Hematopoietic multipotent progenitor cell treated with erythropoietin and hydrocortisone succinate and interleukin-3 and kit ligand, for 6 days (in vitro differentiated cells): Measurements from ENCODE around the gene GLUL.
"Not testable (repeated sequence)": the region's sequence is repeated elsewhere in the genome, so short reads cannot be mapped to it uniquely, and the experiment has no call there.

Source experiments
- DNase-seq: peaks from one replicate; pipeline ENCODE4 v3.0.0-alpha.2; 2015

Gene GLUL

DNA sequence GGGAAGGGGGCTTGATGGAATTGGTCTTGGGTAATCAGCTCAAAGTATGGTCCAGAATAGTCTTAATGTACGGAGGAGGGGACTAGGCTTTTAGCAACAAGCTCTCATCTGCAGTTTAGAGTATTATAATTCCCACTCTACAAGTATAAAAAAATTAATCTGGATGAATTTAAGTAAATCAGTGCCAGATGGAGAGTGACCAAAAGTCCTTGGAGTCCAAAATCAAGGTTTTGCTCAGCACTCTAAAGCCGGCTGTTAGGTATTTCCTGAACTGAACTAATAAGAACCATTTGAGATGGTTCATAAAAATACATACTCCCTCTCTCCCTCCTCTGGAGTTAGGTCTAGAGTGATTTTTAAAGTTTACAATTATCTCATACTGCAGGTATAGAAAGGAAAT, 23.7 kb downstream of the GLUL start:
- no peak for DNase-seq

DNA sequence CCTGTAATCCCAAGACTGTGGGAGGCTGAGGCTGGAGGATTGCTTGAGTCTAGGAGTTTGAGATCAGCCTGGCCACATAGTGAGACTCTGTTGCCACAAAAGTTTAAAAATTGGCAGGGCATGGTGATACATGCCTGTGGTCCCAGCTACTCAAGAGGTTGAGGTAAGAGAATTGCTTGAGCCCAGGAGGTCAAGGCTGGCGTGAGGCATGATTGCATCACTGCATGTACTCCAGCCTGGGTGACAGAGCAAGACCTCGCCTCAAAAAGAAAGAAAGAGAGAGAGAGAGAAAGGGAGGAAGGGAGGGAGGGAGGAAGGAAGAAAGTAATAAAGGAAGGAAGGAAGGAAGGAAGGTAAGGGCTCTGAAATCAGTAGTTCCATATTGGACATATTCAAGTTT, 25.0 kb downstream of the GLUL start:
- no peak for DNase-seq

DNA sequence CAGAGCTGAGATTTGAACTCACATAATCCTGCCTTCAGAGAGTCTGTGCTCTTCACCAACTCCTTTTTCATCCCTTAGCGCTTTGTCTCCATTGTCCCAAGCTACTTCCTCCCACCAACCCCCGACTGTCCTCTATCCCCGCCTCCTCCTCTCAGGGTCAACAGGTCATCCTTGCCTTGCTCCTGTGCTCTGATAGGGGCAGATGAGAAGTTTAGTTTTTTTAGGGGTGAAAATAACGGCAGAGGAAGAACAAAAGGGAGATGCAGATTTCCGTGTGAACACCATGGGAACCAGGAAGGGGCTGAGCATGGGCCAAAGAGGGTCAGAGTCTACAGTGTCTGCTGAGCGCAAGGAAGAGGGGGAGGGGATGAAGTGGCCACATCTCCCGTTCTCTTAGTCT, 31.9 kb downstream of the GLUL start:
- DNase-seq: no peak

DNA sequence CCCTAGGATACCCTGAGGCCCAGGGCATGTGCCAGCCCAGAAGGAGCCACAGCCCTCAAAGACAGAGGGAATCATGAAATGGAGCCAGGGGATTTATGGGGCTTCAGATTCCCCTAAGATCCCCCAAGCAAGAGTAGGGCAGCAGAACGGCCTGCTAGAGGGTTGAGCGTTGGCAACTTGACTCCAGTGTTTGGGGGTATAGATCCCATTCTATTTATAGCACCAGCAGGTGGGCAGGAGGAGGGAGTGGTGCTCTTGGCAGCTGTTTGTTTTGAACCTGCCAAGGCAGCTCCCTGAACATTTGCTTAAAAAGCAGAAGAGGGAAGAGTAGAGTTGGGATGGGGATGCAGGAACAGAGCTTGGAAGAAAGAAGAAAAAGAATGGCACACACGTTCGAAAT, 33.7 kb downstream of the GLUL start:
- DNase-seq: no peak

DNA sequence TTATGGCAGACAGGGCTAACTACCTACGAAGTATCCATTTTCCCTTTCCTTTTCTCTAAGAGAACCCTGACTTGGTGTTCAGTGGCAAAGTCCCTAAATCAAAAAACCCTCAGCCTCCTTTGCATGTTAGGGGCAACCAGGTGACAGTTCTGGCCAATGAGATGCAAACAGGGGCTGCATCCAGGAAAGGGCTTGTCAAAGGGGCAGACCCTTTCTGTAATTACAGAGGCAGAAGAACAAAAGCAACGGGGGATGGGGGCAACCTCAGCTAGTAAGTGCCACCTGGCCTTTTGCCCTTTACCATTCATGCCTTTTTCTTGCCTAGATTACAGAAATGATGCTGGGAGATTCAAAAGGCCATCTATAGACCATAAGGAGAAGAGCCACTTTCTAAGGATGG, 34.4 kb downstream of the GLUL start:
- no peak for DNase-seq

DNA sequence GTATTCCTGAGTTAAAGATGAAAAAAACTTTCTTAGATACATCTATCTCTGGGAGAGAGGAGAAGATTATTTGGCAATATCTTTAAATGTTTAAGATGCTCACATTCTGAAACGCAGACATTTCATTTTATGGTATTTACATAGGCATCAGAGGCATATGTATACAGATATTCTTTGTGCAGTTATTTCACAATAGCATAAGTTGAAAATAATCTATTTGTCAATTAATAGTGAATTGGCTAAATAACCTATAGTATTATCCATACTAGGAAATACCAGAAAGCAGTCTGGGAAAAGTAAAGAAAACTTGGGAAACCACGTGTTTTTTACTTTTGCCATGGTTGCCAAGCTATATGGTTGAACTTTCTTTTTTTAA, 35.9 kb downstream of the GLUL start:
- DNase-seq: no peak

DNA sequence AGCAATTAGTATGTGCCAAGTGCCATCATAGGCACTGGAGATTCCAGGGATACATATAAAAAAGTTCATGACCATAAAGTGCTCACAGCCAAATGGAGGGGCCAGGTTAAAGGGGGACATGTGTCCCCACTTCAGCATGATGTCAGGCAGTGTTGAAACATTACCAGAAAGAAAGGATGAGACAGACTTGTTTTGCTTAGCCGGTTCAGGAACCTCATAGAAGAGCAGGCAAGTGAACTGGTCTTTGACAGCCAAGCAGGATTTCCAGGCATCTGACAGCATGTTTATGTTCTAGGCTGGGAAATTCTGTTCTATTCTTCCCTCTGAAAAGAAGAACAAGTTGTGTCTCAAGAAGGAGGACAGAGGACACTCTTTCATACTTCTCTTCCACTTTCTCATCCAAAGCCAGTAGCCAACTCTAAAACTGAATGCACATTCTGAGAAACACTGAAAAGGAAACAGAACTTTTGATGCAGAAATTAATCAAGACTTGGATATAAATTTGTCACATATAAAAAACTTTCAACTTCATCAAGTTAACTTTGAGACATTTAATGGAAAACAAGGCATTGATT, 39.7 kb downstream of the GLUL start:
- DNase-seq: no peak

DNA sequence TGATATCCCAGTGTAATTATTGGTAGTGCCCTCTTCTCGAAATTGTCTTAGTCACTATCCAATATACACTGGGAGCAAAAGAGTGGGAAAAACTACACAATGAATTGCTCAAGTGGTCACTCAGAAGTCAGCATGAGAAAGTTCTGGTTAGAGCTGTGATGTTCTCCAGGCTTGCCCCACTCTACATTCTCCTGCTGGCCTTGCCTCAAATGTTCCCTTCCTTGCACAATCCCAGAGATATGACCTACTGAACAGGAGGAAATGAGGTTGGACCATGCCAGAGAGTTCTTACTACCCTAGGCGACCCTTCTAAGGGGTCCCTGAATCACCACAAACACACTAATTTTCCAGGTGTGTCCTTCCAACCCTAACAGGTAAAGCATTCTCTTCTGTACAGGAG, 40.8 kb downstream of the GLUL start:
- no peak for DNase-seq

DNA sequence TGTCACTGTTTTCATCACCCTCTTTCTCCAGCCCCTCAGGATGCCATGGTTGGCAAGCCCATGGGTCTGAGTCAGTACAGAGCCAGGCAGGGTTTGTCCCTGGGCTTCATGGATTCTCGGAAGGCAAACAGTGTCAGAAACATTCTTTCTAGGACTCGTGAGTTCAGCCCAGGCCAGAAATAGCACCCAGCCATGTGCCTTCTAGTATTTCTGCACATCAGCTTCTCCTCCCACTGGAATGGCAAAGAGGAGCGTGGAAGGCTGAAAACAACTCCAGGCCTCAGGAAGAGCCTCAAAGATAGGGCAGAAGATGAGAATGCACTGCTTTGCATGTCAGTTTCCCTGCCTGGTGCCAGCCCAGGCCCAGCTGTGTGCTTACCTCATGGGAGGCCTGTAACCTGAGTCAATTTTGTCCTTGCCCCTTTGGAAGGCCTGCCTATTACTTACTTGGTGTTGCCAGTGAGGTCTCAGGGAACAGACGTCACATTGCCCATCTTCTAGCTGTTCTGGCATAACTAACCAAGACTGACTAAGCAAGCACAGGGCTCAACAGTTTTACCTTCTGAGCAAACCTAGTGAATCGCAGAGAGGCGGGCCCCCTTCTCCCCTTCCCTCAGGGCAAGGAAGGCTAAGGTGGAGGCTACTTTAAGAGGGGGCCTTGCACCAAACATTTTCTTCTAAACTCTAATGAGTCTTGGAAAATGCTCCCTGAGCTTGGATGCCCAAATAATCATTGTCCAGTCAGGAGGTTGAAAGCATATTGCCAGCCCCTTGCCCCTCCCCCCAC, 42.4 kb downstream of the GLUL start:
- DNase-seq: no peak

DNA sequence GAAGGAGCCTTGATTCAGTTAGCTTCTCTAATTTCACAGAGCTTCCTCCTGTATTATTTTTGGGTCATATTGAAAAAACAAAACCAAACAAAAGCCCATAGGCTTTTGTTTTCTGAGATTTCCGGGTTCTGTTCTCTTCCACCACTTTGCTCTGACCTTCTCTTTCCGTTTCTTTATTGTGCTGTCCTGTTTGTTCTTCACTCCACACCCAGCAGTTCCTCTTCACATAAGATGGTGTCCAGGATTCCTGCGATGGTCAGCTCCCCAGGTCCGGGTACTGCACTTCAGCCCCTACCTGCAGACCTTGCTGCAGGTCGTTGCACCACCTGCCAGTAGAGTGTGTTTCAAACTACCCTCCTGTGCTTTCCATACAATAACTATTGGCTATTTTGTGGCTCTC, 44.6 kb downstream of the GLUL start:
- DNase-seq: no peak

DNA sequence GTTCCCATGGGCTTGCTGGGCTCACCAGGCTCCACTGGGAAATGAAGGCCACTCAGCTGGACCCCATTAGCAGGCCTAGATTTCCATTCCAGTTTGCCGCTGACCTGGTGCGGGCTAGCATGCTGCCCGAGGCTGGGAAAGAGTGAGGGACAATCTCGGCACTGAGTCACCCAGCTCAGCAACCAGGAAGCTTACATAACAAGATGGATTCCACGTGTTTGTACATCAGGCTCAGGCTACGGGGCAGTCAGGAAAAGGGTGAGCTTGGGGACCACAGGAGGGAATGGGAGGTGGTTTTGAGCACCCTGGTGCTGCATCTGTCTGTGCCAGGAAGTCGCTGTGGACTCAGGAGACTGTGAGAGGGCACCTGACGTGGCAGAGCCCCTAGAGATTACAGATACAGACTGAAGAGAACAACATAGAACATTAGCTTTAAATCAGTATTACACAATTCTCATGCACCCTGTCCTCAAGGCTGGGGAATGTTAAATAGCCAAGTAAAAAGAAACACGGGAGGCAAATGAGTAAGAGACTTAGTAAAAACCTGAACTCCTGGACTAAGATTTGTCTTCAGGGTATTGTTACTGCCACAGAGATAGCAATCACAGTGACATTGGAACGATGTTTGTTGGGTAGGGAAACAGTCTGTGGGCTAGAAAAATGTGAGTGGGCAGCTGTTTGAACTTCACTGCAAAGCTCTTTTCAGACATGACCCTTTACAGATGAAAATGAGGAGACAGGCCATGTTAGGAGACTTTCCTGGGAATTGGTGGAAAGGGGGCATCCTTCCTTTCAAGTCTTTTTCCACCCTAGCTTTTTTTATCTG, 51.1 kb downstream of the GLUL start:
- DNase-seq: no peak

DNA sequence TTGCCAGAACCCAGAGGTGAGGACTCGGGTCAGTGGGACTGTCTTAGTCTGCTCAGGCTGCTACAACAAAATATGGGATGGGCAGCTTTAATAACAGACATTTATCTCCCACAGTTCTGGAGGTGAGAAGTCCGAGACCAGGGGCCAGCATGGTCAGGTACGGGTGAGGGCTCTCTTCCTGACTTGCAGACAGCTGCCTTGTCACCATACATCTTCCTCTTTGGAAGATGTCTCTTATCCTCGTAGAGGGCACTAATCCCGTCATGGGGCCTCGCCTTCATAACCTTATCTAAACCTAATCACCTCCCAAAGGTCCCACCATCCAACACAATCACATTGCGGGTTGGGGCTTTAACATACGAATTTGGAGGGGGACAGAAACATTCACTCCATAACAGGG, 51.9 kb downstream of the GLUL start:
- no peak for DNase-seq

DNA sequence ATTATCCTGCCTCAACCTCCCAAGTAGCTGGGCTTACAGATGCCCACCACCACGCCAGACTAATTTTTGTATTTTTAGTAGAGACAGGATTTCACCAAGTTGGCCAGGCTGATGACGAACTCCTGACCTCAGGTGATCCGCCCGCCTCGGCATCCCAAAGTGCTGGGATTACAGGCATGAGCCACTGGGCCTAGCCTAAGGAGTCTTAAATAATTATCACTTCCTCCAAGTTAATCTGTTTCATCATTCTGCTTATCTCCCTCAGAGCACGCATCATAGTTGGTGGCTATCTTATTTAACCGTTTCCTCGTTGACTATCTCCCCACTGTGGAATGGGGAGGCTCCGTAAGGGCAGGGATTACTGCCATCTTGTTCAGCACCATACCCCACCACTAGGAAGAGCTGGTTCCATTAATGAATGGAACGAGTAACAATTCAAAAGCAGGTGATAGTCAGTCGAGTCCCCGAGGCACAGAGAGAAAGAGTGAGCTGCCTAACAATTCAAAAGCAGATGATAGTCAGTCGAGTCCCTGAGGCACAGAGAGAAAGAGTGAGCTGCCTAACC, 52.7 kb downstream of the GLUL start:
- DNase-seq: peak; percentile 62

DNA sequence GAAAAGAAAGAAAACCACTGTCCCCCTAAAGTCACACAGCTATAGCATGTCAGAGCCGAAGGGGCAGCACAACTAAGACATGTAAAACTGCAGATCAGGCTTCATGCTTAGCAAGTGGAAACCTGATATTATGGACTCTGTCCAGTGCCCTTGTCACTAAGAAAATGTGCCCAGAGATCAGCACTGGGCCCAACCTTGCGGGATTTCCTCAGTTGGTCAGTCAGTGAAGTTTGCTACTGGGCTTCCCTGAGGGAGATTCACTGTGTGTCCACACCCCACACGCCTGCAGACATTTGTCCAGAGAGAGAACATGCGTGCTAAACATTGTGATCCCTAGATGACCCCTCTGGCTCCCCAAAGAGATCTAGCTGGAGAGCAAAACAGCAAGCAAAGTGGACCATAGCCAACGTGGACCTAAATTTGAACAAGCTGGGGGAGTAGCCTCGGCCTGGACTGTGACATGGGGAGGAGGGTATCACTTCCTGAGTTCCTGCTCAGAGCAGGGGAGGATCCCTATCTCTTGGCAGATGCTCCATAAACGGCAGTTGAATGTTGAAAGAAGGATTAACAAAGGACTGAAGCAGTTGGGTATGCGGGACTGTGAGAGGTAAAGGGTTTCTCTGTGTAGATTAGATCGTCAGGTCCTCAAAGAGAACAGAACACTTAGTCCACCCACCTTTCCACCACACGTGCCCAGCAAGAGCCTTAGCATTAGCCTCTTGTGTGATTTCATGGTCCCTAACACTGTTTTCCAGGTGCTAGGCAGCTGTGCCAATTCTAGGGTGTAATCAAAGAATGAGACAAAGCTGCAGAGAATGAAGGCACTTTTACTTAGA, 53.6 kb downstream of the GLUL start:
- peak; percentile 38 for DNase-seq

DNA sequence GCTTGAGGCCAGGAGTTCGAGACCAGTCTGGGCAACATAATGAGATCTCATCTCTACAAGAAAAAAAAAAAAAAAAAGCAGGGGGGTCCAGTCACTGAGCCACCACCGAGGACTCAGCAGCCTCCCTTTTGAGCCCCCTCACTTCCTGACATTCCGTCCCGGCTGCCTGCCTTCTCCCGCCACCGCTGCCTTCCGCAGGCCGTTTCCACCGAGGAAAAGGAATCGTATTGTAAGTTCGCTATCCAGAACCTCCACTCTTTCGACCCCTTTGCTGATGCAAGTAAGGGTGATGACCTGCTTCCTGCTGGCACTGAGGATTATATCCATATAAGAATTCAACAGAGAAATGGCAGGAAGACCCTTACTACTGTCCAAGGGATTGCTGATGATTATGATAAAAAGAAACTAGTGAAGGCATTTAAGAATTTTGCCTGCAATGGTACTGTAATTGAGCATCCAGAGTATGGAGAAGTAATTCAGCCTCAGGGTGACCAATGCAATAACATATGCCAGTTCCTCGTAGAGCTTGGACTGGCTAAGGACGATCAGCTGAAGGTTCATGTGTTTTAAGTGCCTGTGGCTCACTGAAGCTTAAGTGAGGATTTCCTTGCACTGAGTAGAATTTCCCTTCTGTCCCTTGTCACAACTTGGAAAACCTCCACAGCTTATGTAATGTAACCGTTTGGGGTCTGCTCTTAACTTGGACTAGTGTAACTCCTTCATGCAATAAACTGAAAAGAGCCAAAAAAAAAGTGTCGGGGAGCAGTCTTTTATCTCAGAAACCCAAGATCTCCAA, 55.6 kb downstream of the GLUL start:
- DNase-seq: no peak

DNA sequence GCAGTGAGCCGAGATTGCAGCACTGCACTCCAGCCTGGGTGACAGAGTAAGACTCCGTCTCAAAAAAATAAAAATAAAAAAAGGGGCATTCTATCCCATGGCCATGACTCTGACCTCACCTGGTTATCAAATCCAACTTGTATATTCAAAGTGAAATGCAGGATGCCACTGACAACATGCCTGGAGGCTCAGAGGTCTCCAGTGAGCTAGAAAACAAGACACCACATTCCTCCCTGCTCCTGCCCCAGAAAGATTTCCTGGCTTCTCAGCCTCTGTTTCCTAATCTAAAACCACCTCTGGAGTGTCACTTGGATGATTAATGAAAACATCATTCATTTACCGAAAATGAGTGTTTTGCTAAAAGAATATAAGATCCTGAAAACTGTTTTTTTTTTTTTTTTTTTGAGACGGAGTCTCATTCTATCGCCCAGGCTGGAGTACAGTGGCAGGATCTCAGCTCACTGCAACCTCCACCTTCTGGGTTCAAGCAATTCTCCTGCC, 58.5 kb downstream of the GLUL start:
- DNase-seq: not testable (repeated sequence)

DNA sequence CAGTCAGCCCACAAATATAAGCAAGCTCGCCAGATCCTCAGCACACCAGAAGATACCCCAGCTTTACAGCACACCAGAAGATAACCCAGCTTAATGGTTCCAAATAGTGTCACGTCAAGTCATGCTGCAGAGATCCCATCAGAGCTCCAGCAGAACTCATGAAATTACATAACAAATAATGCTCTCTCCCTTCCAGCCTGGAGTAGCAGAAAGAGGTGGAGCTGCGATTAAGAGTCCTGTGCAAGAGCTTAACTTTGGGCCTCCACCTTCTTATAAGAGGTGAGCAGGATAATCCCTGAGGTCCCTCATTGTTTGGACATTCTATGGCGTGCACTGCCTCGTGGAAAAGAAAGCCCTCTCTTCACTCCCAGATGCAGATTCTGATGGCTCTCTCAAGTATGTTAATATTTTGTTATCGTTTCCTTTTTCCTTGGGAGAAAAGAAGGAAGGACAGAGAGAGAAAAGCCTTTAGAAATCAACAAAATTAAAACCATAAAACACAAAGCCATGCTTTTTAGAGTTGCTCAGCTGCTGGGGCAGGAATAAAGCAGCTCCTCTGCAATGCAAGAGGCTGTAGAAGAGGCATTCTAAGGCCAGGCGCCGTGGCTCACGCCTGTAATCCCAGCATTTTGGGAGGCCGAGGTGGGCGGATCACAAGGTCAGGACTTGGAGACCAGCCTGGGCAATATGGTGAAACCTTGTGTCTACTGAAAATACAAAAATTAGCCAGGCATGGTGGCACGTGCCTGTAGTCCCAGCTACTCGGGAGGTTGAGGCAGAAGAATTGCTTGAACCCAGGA, 59.1 kb downstream of the GLUL start:
- no peak for DNase-seq
